Upper lobe of left lung (tissue), 6 donors: ENCODE results near the gene CENPH. TPM values are rescaled to one million over a fixed set of nuclear protein-coding genes. Genes with fewer than 3 reads are reported as not detected.

Experiments used
- ATAC-seq, 2 donors: fragments of 200-7000 bp; cut with Tn5 transposase; one replicate each; pipeline ENCODE4 v1.9.1; 2022; ENCODE audit warnings: mild to moderate bottlenecking in 2 of 2, moderate library complexity in 2 of 2; ENCODE audit not compliant: low FRiP score in 2 of 2
- DNase-seq, 2 donors: peaks; one replicate each; pipeline ENCODE4 v3.0.0-alpha.2; 2019 to 2020
- H3K27ac ChIP-seq, 4 donors: fragments of 200-600 bp; sonication (generic); one replicate each; pipeline ENCODE4 v1.5.1; 2016 to 2019
- H3K27me3 ChIP-seq, 4 donors: fragments of 200-600 bp; sonication (generic); one replicate each; pipeline ENCODE4 v1.5.1; 2017 to 2019
- H3K36me3 ChIP-seq, 4 donors: fragments of 200-600 bp; sonication (generic); one replicate each; pipeline ENCODE4 v1.5.1; 2016 to 2019
- H3K4me1 ChIP-seq, 4 donors: fragments of 200-600 bp; sonication (generic); one replicate each; pipeline ENCODE4 v1.5.1; 2018 to 2019
- H3K4me3 ChIP-seq, 4 donors: fragments of 200-600 bp; sonication (generic); one replicate each; pipeline ENCODE4 v1.5.1; 2017 to 2019; ENCODE audit warnings: mild to moderate bottlenecking in 2 of 4, moderate library complexity in 1 of 4
- H3K9me3 ChIP-seq, 4 donors: fragments of 200-600 bp; sonication (generic); one replicate each; pipeline ENCODE4 v1.5.1; 2018 to 2019
- CTCF ChIP-seq, 6 experiments: fragments of 450-650 bp in 4 of 6; fragments of 200-600 bp in 2 of 6; sonication (generic) in 2 of 6; IDR thresholded peaks; one replicate each; pipeline ENCODE4 v1.5.1; 2016 to 2019; ENCODE audit warnings: antibody characterized with exemption in 6 of 6
- EP300 ChIP-seq, 4 donors: sonication (generic); formaldehyde crosslinking; IDR thresholded peaks; one replicate each; pipeline ENCODE4 v1.5.1; 2017; ENCODE audit warnings: antibody characterized with exemption in 4 of 4, control low read depth in 2 of 4
- POLR2A ChIP-seq, 4 donors: fragments of 450-650 bp; IDR thresholded peaks; one replicate each; pipeline ENCODE4 v1.5.1; 2016 to 2017; ENCODE audit warnings: antibody characterized with exemption in 4 of 4, mild to moderate bottlenecking in 2 of 4
- POLR2AphosphoS5 ChIP-seq, 2 donors: sonication (generic); formaldehyde crosslinking; IDR thresholded peaks; one replicate each; pipeline ENCODE4 v1.5.1; 2017; ENCODE audit warnings: antibody characterized with exemption in 2 of 2
- WGBS, 2 donors: methylation state at CpG; one replicate each; pipeline ENCODE4 v1.1.5; 2017 to 2018; 5-methylcytosine and 5-hydroxymethylcytosine counted together
- total RNA-seq, 6 donors: library from RNA; depleted of rRNA in 4 of 6; stranded (reverse); fragments of >200 nt in 4 of 6; gene quantifications; one replicate each; pipeline versions ENCODE4 v1.1.0 to v1.2.1, GENCODE V29; 2016 to 2021
- donor health status: DM: no; HTN: no; CAD: no; lungs with moderate emphysema.
- donor health status: DM: no; HTN: yes; CAD: no; lungs with severe emphysema.

CENPH gene
- total RNA-seq, 6 donors from 2014 or later = 1.8 to 3.3 (median 2.4) TPM

GRCh38 chr5:69225860-69226259 lies 36.5 kb downstream of the CENPH start:
- H3K9me3 ChIP-seq = no peaks in the 10 kb centered on the region
- DNase-seq = no peak
- no peak overlapping the region for H3K27ac ChIP-seq
- WGBS, 2 donors = 85 to 88% methylated on average over 4 of the region's 4 CpGs
- no peak overlapping the region for H3K4me3 ChIP-seq
- TF ChIP-seq POLR2A (IDR thresholded peaks at IDR 0.05) (no peak), POLR2AphosphoS5 (IDR thresholded peaks at IDR 0.05) (no peak), CTCF (IDR thresholded peaks at IDR 0.05) (no peak), EP300 (IDR thresholded peaks at IDR 0.05) (no peak)
- no peaks in the 10 kb centered on the region for H3K27me3 ChIP-seq
- H3K4me1 ChIP-seq = no peaks in the 10 kb centered on the region
- peaks cover 8 to 39% (median 18%) of the 10 kb centered on the region in 4 donors for H3K36me3 ChIP-seq
- ATAC-seq = no peak

- 48 to 69% methylated on average over 2 of the region's 2 CpGs for WGBS, 2 donors
- Histone ChIP-seq H3K36me3 (peaks cover 8 to 30% (median 18%) of the 10 kb centered on the region in 4 donors), H3K9me3 (no peaks in the 10 kb centered on the region), H3K27me3 (no peaks in the 10 kb centered on the region), H3K4me1 (peaks cover 0 to 7% (median 3%) of the 10 kb centered on the region in 4 donors), H3K4me3 (no peak overlapping the region), H3K27ac (no peak overlapping the region)
- TF ChIP-seq EP300 (IDR thresholded peaks at IDR 0.05) (no peak), POLR2AphosphoS5 (IDR thresholded peaks at IDR 0.05) (no peak), CTCF (IDR thresholded peaks at IDR 0.05) (no peak), POLR2A (IDR thresholded peaks at IDR 0.05) (no peak)
- ATAC-seq = peak in 1 of 2 donors; percentile 54
- DNase-seq = peak in 1 of 2 donors; percentile 29
Measured at GRCh38 chr5:69230181-69230580, 40.8 kb downstream of the CENPH start.

- no peak overlapping the region for H3K4me3 ChIP-seq
- H3K36me3 ChIP-seq = peaks cover 8 to 30% (median 18%) of the 10 kb centered on the region in 4 donors
- DNase-seq (no peak), ATAC-seq (no peak)
- WGBS, 2 donors = 94 to 95% methylated on average over 6 of the region's 6 CpGs
- no peaks in the 10 kb centered on the region for H3K9me3 ChIP-seq
- no peak overlapping the region for H3K27ac ChIP-seq
- peaks cover 9 to 18% (median 13%) of the 10 kb centered on the region in 4 donors for H3K4me1 ChIP-seq
- no peaks in the 10 kb centered on the region for H3K27me3 ChIP-seq
- TF ChIP-seq EP300 (IDR thresholded peaks at IDR 0.05) (no peak), POLR2A (IDR thresholded peaks at IDR 0.05) (no peak), CTCF (IDR thresholded peaks at IDR 0.05) (no peak), POLR2AphosphoS5 (IDR thresholded peaks at IDR 0.05) (no peak)
Measured at GRCh38 chr5:69231281-69231680, 41.9 kb downstream of the CENPH start.

- H3K9me3 ChIP-seq = no peaks in the 10 kb centered on the region
- no peak overlapping the region for H3K27ac ChIP-seq
- no peaks in the 10 kb centered on the region for H3K27me3 ChIP-seq
- no peak for DNase-seq
- TF ChIP-seq CTCF (IDR thresholded peaks at IDR 0.05) (no peak), POLR2AphosphoS5 (IDR thresholded peaks at IDR 0.05) (no peak), POLR2A (IDR thresholded peaks at IDR 0.05) (no peak), EP300 (IDR thresholded peaks at IDR 0.05) (no peak)
- WGBS, 2 donors = 83 to 100% methylated on average over 1 to 2 of the region's 2 CpGs
- ATAC-seq = no peak
- peaks cover 9 to 21% (median 18%) of the 10 kb centered on the region in 4 donors for H3K4me1 ChIP-seq
- H3K4me3 ChIP-seq = no peak overlapping the region
- H3K36me3 ChIP-seq = peaks cover 8 to 29% (median 18%) of the 10 kb centered on the region in 4 donors
Measured at GRCh38 chr5:69231851-69232250, 42.5 kb downstream of the CENPH start.
